NCI-H2171 treated with DMSO at 0.1 percent for 48 hours (cell line): ENCODE measurements around the gene DDX10.
A peak's percentile ranks its signal among the peaks of the same experiment; 100 is the strongest.

Source experiments
- DNase-seq: peaks from one replicate; lab custom pipeline; 2025; lab: John Stamatoyannopoulos, UW

The DDX10 gene

GRCh38 chr11:108654994-108655631, 9.8 kb upstream of the DDX10 start:
- peak; percentile 71 for DNase-seq

DNA sequence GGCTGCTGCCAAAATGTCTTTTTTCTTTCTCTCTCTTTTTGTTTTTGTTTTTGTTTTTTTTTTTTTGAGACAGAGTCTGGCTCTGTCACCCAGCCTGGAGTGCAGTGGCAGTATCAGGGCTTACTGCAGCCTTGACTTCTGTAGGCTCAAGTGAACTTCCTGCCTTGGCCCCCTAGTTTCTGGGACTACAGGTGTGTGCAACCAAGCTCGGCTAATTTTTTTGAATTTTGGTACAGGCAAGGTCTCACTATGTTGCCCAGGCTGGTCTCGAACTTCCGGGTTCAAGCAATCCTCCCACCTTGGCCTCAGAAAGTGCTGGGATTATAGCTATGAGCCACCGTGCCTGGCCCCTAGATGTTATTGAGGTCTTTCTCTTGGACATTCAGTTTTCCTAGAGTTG, 2.2 kb upstream of the DDX10 start:
- DNase-seq, result no peak

- no peak for DNase-seq
Observed at GRCh38 chr11:108663154-108663877, 1.6 kb upstream of the DDX10 start.

GRCh38 chr11:108666373-108666772, 1.5 kb downstream of the DDX10 start:
- DNase-seq, result no peak

DNA sequence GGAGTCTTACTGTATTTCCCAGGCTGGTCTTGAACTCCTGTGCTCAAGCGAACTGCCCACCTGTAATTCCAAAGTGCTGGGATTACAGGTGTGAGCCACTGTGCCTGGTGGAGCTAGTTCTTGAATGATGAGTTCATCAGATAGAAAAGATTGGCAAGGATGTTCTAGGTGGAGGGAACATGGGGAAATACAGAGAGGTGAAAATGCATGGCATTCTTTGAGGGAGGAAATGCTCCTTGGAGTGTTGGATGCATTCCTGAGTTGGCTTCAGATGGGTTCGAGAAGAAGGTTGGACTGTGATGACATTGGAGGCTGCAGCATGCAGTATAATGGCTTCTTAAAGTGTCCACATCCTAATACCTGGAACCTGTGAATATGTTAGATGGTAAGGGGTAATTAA, 4.4 kb downstream of the DDX10 start:
- no peak for DNase-seq

- no peak for DNase-seq
Observed at GRCh38 chr11:108669711-108670110, 4.8 kb downstream of the DDX10 start.

DNA sequence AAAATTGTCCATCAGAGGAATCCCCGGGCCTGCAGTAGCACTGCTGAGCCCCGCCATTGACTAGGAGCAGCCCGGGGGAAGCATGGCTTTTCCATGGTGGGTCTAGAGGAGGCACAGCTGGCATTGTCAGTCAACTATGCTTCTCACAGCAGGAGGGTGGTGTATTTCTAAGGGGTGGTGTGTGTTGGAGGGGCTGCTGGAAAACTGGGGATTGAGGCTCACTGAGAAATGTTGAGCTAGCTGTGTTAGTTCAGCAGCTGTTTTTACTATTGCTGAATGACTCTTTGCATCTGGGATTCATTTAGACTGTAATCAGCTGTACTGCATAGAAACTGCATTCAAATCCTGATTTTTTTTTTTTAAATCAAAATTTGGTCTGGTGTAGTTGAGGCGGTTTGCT, 5.6 kb downstream of the DDX10 start:
- no peak for DNase-seq

DNA sequence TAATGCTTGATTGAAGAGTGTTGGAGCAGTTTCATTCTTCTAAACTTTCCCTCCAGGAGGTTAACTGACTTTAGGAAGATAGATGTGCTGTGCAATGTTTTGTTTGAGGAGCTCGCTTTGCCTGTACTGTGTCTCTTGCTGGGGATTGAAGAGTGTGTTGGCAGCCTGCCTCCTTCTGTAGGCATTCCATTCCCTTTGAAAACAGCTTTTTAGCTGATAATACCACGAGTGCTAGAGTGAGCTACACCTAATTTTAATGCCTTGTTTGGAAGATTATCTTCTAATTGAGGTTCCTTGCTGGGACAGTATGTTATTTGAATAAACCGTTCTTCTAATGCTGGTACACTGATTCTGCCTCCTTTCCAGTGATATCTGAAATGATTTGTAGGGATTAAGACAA, 7.2 kb downstream of the DDX10 start:
- no peak for DNase-seq

DNA sequence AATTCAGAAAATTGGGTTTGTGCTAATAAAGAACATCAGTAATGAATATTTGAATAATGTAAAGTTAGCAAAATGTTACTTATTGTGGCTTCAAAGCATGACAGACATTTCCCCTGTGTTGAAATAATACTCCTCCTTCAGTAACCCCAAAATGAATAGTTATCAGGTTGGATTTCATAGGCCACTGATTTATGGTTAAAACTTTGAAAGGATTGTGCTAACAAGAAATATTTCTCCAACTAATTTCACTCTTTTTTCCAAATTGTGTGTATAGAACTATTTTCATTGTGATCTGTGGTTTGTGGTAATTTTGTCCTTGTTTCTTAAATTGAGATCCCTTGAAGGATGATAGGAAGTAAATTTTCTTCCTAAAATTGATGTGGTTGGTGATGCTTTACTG, 7.9 kb downstream of the DDX10 start:
- DNase-seq, result no peak

- DNase-seq, result no peak
Observed at GRCh38 chr11:108679045-108679444, 14.2 kb downstream of the DDX10 start.

- no peak for DNase-seq
Observed at GRCh38 chr11:108680271-108680670, 15.4 kb downstream of the DDX10 start.

DNA sequence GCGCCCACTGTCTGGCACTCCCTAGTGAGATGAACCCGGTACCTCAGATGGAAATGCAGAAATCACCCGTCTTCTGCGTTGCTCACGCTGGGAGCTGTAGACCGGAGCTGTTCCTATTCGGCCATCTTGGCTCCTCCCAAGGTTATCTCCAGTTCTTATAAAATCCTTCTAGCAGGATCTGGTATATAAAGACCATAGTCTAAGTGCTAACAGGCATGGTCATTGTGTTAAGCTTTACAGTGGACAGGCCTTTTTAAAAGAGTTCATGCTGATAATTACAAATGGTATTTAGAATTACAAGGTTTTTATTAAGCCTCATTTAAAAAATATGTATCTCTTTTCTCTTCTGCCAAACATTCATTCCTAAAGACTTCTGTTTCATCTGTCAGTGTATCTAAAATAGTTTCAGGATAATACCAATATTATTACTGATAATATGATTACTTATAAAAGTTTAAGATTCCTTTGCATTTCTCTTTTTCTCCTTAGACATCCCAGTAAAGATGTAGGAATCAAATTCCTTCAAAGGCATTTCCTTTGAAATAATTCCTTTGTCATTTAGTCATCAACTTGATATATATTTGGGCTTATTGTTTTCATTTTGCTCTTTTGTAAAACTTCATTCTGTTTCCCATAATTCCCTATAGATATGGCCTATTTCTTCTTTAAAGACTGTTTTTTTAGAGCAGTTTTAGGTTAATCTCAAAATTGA, 20.7 kb downstream of the DDX10 start:
- DNase-seq, result no peak

DNA sequence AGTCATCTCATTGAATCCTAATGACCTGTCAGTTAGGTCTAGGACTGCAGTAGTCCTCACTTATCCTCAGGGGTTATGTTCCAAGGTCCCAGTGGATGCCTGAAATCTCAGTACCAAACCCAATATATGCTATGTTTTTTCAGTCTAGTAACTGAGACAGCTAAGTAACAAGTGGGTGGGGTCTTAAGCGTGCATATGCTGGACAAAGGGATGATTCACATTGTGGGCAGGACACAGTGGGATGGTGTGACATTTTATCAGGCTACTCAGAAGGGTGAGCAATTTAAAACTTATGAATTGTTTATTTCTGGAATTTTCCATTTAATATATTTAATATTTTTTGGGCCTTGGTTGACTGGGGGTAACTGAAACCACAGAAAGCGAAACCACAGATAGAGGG, 29.0 kb downstream of the DDX10 start:
- DNase-seq, result no peak

DNA sequence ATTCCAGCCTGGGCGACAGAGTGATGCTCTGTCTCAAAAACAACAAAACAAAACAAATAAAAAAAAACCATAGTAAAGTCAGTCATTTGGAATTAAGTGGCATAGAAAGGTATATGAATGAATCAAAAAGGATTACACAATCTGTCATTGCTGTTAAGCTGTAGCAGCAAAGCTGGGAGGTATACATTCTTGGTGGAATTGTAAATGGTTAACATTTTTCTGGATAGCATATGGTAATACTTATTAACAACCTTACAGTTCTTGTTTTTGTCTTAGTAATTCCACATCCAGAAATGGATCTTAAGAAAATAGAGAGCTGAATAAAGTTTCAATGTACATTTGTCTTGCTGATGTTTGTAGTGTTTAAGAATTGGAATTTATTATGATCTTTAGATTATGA, 30.0 kb downstream of the DDX10 start:
- DNase-seq, result no peak

- DNase-seq, result peak; percentile 75
Observed at GRCh38 chr11:108697872-108698473, 33.1 kb downstream of the DDX10 start.

DNA sequence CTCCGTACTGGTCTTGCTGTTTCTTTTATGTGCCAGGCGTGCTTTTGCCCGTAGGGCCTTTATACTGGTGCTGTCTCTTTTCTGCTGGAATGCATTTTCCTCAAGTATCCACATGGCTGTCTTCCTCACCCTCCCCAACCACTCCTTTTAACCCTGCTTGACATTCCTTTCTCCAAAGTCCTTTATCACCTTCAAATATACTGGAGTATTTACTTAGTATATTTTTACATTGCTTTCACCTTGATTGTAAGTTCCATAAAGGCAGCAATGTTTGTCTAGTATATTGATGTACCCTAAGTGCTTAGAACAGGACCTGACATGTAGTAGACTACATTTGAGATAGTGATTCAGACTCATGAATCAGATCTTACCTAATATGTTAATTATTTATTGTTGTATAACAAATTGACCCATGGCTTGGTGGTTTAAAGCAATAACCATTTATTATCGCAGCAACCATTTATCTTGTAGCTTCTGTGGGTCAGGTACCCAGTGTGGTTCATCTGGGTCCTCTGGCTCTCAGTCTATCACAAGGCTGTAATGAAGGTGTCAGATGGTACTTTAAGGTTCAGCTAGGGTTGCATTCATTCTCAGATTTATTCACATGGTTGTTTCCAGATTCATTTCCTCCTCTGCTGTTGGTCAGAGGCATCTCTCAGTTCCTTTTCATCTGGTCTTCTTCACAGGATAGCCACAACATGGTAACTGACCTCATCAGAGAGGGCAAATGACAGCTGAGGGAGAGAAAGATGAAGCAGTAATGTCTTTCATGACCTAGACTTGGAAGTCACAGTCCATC, 34.2 kb downstream of the DDX10 start:
- no peak for DNase-seq

- DNase-seq, result no peak
Observed at GRCh38 chr11:108703916-108704315, 39.0 kb downstream of the DDX10 start.

DNA sequence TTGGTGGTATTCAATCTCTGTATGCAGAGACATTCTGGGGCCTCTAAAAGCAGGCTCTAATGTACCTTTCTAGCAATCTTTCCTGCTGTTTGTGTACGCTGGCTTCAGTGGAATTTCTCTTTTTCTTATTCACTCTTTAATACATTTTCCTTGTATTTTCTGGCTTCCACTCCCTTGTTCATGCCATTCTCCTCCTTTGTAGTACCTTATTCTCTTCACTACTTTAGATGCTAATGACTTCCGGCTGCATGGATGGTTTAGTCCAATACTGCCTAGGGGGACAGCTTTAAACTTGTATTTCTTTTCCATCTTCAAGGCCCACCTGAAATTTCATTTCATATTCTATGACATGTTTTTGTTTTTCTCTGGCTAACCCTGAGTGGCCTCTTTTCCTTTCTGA, 40.2 kb downstream of the DDX10 start:
- DNase-seq, result no peak

GRCh38 chr11:108708173-108708572, 43.3 kb downstream of the DDX10 start:
- no peak for DNase-seq

DNA sequence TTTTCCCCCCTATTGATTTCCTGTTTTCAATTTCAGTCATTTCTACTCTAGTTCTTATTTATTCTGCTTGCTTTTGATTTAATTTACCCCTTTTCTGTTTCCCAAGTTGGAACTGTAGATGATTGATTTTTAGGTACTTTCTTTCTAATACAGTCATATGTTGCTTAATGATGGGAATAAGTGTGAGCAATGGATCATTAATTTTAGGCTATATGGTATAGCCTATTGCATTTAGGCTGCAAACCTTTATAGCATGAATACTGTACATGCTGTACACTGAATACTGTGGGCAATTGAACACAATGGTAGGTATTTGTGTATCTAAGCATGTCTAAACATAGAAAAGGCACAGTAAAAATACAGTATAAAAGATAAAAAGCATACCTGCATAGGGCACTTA, 44.9 kb downstream of the DDX10 start:
- no peak for DNase-seq

DNA sequence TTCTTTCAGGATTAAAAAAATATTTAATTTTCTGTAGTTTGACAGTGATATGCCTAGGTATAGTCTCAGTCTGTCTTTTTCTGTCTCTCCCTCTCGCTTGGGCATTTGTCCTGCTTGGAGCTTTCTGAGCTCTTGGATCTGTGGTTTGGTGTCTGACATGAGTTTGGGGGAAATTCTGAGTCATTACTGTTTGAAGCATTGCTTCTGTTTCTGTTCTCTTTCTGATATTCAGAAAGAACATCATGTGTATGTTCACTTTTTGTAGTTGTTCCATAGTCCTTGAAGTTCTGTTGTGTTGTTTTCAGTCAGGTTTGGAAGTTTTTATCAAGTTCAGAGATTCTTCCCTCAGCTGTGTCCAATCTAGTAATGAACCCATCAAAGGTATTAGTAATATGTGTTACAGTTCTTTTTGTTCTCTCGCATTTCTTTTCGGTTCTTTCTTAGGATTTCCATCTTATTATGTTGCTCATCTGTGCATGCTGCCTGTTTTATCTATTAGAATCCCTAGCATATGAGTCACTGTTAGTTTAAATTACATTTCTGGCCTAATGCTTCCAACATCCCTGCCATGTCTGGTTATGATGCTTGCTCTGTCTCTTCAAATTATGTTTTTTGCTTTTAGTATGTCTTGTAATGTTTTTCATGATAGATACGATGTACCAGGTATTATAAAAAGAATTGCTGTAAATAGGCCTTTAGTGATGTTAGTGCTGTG, 48.4 kb downstream of the DDX10 start:
- no peak for DNase-seq
